Fibroblast of lung (primary cell): ENCODE results near the gene FAAP100. TPM values are rescaled to one million over a fixed set of nuclear protein-coding genes. Genes with fewer than 3 reads are reported as not detected.

Experiments used
- DNase-seq, 2 donors: peaks; one replicate each; pipeline versions ENCODE4 v3.0.0 to v3.0.0-alpha.2; 2010; ENCODE audit warnings: low read depth in 2 of 2
- H2AFZ ChIP-seq: 2 replicates; pipeline ENCODE4 v1.5.1; 2012; ENCODE audit warnings: low read length, control low read depth, inconsistent platforms
- H3K27ac ChIP-seq: 2 replicates; pipeline ENCODE4 v1.5.1; 2011; ENCODE audit warnings: low read length, control low read depth; ENCODE audit not compliant: insufficient read depth
- H3K27me3 ChIP-seq: 2 replicates; pipeline ENCODE4 v1.5.1; 2011; ENCODE audit warnings: mild to moderate bottlenecking, low read length; ENCODE audit not compliant: control insufficient read depth, insufficient read depth
- H3K36me3 ChIP-seq: 2 replicates; pipeline ENCODE4 v1.5.1; 2011; ENCODE audit warnings: low read length; ENCODE audit not compliant: control insufficient read depth, insufficient read depth
- H3K4me1 ChIP-seq: 2 replicates; pipeline ENCODE4 v1.5.1; 2011; ENCODE audit warnings: low read length; ENCODE audit not compliant: control insufficient read depth, insufficient read depth; ENCODE audit errors: extremely low read depth
- H3K4me2 ChIP-seq: 2 replicates; pipeline ENCODE4 v1.5.1; 2011; ENCODE audit warnings: low read length, control low read depth; ENCODE audit not compliant: insufficient read depth; ENCODE audit errors: extremely low read depth
- H3K4me3 ChIP-seq, 4 experiments: fragments of 200-600 bp in 1 of 4; sonication (generic) in 1 of 4; replicated peaks in 1 of 4; 2 replicates each; pipeline ENCODE4 v1.5.1; 2011 to 2016; ENCODE audit warnings: low read length in 4 of 4, low read depth in 3 of 4, mild to moderate bottlenecking in 3 of 4, control low read depth in 2 of 4, inconsistent platforms in 1 of 4, mixed read lengths in 1 of 4; ENCODE audit not compliant: insufficient read depth in 1 of 4; ENCODE audit errors: control extremely low read depth in 1 of 4
- H3K79me2 ChIP-seq: 2 replicates; pipeline ENCODE4 v1.5.1; 2012; ENCODE audit warnings: mild to moderate bottlenecking, low read length, inconsistent platforms; ENCODE audit not compliant: control insufficient read depth, insufficient read depth
- H3K9ac ChIP-seq: 2 replicates; pipeline ENCODE4 v1.5.1; 2011; ENCODE audit warnings: mild to moderate bottlenecking, low read length, control low read depth; ENCODE audit not compliant: insufficient read depth
- H3K9me3 ChIP-seq: 2 replicates; pipeline ENCODE4 v1.5.1; 2012; ENCODE audit warnings: low read depth, low read length; ENCODE audit not compliant: control insufficient read depth, insufficient read depth
- H4K20me1 ChIP-seq: 2 replicates; pipeline ENCODE4 v1.5.1; 2011; ENCODE audit warnings: low read length; ENCODE audit not compliant: control insufficient read depth, insufficient read depth; ENCODE audit errors: extremely low read depth
- EZH2 ChIP-seq: IDR thresholded peaks from 2 replicates; pipeline ENCODE4 v1.5.1; 2012; ENCODE audit warnings: low read length, control low read depth, mild to moderate bottlenecking; ENCODE audit errors: missing control alignments
- polyA plus RNA-seq, 2 donors: library from polyadenylated mRNA; depleted of rRNA in 1 of 2; stranded (reverse) in 1 of 2; unstranded in 1 of 2; fragments of >200 nt; gene quantifications; 2 replicates each; pipeline ENCODE4 v1.2.1, GENCODE V29; 2011 to 2012; ENCODE audit warnings: missing spikeins in 1 of 2
- total RNA-seq: library from RNA; depleted of rRNA; stranded (reverse); fragments of >200 nt; gene quantifications from 2 replicates; pipeline ENCODE4 v1.2.1, GENCODE V29; 2014
- TF ChIP-seq, protein P1 (sequence below), 2 donors: IDR thresholded peaks in 1 of 2; conservative IDR thresholded peaks in 1 of 2; 1 replicate in 1 of 2; 2 replicates in 1 of 2; pipeline ENCODE4 v1.5.1; 2011 to 2012; ENCODE audit warnings: low read length in 2 of 2, control low read depth in 1 of 2, inconsistent platforms in 1 of 2, low read depth in 1 of 2, mild to moderate bottlenecking in 1 of 2

Gene FAAP100
- total and polyA plus RNA-seq, 2 donors (not counting 1 experiment from before 2014, with no cell fraction given): 6.7 to 10.4 TPM

DNA sequence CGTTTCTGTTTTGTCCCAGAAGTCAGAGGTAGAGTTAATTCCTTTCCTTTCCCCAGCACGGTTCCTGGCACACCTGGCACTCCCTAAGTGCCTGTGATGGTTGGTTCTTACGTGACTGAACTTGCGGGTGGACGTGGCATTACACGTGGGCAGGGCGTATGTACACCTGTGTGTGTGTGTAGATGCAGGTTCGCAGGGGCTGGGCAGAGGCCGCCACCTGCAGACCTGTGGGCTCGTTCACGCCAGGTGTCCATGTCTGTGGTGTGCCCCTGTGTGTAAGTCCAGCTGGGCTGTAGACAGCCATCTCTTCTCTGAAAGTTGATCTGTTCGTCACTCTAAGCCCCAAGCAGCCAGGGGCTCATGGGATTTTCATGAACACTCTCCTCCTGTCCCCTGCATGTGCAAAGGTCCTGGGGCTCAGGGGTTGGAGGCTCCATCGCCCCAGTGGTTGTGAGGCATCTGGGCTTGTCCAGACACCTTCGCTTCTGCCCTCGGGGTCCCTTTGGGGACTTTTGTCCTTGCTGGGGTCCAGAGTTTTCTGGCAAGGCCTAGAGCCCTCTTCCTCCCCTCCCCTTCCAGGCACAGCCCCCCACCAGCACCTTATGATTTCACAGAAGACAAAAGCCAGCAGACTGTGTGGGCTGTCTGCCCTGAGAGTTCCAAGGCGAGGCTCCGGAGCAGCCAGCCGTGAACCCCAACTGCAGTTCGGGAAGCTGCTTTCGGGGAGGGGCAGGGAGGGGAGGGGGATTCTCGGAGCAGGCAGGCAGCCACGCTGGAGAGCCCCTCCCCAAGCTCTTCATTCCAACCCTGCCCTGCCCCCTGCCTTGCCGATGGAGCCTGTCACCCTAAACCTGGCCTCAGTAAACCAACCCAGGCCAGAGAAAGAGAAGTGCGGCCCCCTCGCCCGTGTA lies 29.4 kb downstream of the FAAP100 start:
- peak in 1 of 2 donors; percentile 39 for DNase-seq
- TF ChIP-seq EZH2: no peak
- TF ChIP-seq, protein P1, sequence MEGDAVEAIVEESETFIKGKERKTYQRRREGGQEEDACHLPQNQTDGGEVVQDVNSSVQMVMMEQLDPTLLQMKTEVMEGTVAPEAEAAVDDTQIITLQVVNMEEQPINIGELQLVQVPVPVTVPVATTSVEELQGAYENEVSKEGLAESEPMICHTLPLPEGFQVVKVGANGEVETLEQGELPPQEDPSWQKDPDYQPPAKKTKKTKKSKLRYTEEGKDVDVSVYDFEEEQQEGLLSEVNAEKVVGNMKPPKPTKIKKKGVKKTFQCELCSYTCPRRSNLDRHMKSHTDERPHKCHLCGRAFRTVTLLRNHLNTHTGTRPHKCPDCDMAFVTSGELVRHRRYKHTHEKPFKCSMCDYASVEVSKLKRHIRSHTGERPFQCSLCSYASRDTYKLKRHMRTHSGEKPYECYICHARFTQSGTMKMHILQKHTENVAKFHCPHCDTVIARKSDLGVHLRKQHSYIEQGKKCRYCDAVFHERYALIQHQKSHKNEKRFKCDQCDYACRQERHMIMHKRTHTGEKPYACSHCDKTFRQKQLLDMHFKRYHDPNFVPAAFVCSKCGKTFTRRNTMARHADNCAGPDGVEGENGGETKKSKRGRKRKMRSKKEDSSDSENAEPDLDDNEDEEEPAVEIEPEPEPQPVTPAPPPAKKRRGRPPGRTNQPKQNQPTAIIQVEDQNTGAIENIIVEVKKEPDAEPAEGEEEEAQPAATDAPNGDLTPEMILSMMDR (conservative IDR thresholded peaks at IDR 0.05 in 1 of 2, IDR thresholded peaks at IDR 0.05 in 1 of 2; ENCODE audit: low read depth in 1 of 2, low read length in 2 of 2): peak in 1 of 2 donors; percentile 33

DNA sequence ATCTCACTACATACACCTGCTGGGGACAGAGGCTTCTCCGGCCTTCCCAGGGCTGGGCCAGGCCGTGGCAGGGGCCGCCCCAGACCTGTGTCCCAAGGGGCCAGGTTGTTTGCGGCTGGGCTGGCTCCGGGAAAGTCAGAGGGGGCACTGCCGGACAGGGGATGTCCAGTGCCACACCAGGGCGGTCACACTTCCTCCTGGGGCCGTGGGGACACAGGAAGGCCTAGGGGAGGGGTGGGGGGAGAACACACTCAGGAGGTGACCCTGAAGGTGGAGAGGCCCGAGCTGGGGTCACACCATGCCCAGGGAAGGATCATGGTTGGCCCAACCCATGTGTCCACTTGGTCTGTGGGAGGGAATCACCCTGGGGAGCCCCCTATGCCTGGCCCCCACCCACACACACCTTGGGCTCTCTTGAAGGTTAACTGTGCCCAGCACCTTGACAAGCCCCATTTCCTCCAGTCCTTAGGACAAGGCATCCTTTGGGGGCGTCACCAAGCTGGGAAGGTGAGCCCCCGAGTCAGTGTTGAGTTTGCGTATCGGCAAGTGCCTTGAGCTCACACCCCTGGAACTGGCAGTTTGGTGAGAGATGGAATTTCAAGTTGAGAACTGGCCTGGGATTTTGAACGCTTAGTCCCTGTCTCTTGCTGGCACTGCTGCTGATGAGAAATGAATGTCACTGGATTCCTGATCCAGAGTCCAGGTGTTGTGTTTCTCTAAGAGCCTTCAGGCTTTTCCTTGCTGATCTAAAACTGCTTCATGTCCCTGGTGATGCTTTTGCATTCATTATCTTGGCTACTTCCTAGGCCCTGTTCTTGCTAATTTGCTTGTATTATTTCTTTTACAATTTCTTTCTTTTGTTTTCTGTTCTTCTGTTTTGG lies 31.9 kb downstream of the FAAP100 start:
- H3K9ac ChIP-seq: no peak overlapping the region

More for the DNA sequence above, 29.4 kb downstream of the FAAP100 start:
- Histone ChIP-seq H3K79me2 (peaks cover 5% of the 10 kb centered on the region), H3K9ac (no peak overlapping the region), H3K4me1 (peaks cover 12% of the 10 kb centered on the region), H4K20me1 (no peaks in the 10 kb centered on the region), H3K4me3 (no peak overlapping the region), H3K27me3 (peaks cover 4% of the 10 kb centered on the region), H3K27ac (no peak overlapping the region), H3K36me3 (no peaks in the 10 kb centered on the region), H3K4me2 (no peak overlapping the region), H2AFZ (no peak overlapping the region), H3K9me3 (no peaks in the 10 kb centered on the region)

More for the DNA sequence above, 31.9 kb downstream of the FAAP100 start:
- H3K36me3 ChIP-seq: no peaks in the 10 kb centered on the region
- no peaks in the 10 kb centered on the region for H4K20me1 ChIP-seq
- H3K27ac ChIP-seq: no peak overlapping the region
- peaks cover 20% of the 10 kb centered on the region for H3K4me1 ChIP-seq
- no peak for DNase-seq
- H3K4me3 ChIP-seq: no peak overlapping the region
- H3K4me2 ChIP-seq: no peak overlapping the region
- H3K79me2 ChIP-seq: peaks cover 28% of the 10 kb centered on the region
- TF ChIP-seq EZH2: no peak
- TF ChIP-seq, protein P1 (conservative IDR thresholded peaks at IDR 0.05 in 1 of 2, IDR thresholded peaks at IDR 0.05 in 1 of 2; ENCODE audit: low read depth in 1 of 2, low read length in 2 of 2): no peak
- H2AFZ ChIP-seq: no peak overlapping the region
- peaks cover 4% of the 10 kb centered on the region for H3K27me3 ChIP-seq
- H3K9me3 ChIP-seq: no peaks in the 10 kb centered on the region
